GM21825 (cell line): ENCODE data around the gene FANCL.
"Not testable (repeated sequence)": the region's sequence is repeated elsewhere in the genome, so short reads cannot be mapped to it uniquely, and the experiment has no call there.

ENCODE experiments used
- ATAC-seq: cut with Tn5 transposase; IDR thresholded peaks from one replicate; pipeline ENCODE4 v1.9.1; 2021; ENCODE audit warnings: mild to moderate bottlenecking, moderate library complexity; ENCODE audit not compliant: unreplicated experiment

The FANCL gene

GRCh38 chr2:58240670-58241545 is at the start of gene FANCL:
FANCL (minus strand) TSS chr2:58241325; CDS start chr2:58241313, 12 bp downstream.
- peak; percentile 70 for ATAC-seq

GRCh38 chr2:58289029-58289428 is 47.9 kb upstream of the FANCL start:
- ATAC-seq: no peak

DNA sequence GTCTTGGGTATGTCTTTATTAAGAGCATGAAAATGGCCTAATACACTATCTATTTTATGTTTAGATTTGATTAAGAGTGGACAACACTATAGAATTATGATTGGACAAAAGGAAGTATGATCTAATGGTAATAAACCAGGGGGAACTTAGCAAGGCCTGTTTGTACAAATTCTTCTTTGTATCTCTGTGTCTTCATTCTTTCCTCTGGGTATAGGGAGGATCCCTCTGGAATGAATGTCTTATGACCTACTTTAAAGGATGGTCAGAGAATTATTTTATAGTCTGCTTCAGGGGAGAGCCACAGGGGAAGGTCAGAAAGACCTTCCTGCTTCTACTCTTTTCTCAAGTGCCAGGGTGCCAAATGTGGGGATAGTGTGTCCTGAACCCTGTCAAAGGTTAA is 42.8 kb upstream of the FANCL start:
- no peak for ATAC-seq

DNA sequence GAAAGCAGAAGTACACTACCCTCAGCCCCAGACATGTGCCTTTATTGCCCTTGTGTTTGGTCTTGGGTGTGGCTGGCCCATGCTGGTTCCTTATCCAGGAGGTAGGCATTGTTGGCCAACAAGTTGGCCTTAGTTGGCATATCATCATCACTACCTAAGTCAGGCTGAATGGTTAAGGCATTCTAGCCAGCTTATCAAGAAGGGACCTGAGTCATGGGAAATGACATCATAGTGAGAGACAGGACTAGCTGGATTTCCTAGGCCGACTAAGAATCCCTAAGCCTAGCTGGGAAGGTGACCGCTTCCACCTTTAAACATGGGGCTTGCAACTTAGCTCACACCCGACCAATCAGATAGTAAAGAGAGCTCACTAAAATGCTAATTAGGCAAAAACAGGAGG is 34.0 kb upstream of the FANCL start:
- ATAC-seq: not testable (repeated sequence)

- no peak for ATAC-seq
Measured at GRCh38 chr2:58271826-58272225, 30.7 kb upstream of the FANCL start.

DNA sequence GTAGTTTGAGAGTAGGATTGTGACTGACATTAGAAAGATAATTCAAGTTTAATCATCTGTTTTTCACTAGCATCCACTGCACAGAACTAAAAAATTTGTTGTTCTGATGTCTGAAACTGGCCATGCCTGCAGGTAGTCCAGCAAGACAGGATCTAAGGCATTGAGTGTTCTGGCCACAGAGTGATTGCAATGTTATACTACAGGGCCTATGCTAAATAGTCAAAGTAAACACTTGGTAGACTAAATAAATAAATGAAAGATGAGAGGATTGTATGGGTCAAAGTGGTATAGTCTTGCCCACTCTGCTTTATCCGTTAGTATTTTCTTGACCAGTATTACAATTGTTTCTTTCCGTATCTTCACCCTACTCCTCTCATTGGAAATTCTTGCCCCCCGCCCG is 27.6 kb upstream of the FANCL start:
- ATAC-seq: no peak

DNA sequence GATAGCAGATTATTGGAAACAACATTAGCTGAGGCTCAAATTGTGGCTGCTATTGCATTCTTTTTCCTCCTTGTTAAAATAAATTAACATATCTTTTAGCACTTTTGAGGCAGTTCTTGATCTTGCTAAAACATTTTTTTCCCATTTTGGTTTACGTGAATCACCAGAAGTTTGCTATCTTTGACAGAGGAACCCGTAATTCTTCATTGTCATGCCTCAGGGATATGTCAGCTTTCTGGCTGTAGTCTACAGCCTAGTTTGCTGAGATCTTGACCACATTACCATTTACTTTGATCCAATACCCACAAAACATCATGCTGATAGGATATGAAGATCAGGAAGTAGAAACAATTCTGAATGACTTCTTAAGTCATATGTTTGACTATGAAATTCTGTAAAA is 25.1 kb upstream of the FANCL start:
- ATAC-seq: no peak

GRCh38 chr2:58261209-58261608 is 20.1 kb upstream of the FANCL start:
- ATAC-seq: no peak

DNA sequence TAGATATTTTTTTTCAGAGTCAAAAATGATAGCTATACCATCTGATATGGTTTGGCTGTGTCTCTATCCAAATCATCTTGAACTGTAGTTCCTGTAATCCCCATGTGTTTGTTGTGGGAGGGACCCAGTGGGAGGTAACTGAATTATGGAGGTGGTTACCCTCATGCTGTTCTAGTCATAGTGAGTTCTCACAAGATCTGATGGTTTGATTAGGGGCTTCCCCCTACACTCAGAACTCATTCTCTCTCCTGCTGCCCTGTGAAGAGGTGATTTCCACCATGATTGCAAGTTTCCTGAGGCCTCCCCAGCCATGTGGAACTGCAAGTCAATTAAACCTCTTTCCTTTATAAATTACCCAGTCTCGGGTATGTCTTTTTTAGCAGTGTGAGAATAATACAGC is 17.3 kb upstream of the FANCL start:
- peak; percentile 77 for ATAC-seq

DNA sequence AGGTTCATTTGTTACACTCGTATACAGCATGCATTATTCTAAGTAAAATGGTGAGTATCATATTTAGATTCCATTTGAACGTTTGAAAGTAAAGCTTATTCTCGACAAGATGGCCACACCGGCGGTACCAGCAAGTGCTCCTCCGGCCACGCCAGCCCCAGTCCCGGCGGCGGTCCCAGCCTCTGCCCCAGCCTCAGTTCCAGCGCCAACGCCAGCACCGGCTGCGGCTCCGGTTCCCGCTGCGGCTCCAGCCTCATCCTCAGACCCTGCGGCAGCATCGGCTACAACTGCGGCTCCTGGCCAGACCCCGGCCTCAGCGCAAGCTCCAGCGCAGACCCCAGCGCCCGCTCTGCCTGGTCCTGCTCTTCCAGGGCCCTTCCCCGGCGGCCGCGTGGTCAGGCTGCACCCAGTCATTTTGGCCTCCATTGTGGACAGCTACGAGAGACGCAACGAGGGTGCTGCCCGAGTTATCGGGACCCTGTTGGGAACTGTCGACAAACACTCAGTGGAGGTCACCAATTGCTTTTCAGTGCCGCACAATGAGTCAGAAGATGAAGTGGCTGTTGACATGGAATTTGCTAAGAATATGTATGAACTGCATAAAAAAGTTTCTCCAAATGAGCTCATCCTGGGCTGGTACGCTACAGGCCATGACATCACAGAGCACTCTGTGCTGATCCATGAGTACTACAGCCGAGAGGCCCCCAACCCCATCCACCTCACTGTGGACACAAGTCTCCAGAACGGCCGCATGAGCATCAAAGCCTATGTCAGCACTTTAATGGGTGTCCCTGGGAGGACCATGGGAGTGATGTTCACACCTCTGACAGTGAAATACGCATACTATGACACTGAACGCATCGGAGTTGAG is 10.4 kb upstream of the FANCL start:
- ATAC-seq: not testable (repeated sequence)

DNA sequence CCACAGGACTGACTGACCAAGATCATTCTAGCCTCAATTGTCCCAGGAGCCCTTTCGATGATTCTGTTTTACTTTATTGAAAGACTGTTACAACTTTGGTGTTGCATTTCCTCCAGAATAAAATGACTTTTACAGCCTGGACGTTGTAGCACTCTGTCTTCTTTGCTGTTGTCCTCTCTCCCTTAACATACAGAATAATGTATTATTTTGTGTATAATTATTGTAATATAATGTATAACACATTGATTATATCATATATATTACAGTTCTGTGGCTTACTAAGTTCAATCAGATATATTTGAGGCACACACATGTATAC is 380 bp upstream of the FANCL start:
- no peak for ATAC-seq

DNA sequence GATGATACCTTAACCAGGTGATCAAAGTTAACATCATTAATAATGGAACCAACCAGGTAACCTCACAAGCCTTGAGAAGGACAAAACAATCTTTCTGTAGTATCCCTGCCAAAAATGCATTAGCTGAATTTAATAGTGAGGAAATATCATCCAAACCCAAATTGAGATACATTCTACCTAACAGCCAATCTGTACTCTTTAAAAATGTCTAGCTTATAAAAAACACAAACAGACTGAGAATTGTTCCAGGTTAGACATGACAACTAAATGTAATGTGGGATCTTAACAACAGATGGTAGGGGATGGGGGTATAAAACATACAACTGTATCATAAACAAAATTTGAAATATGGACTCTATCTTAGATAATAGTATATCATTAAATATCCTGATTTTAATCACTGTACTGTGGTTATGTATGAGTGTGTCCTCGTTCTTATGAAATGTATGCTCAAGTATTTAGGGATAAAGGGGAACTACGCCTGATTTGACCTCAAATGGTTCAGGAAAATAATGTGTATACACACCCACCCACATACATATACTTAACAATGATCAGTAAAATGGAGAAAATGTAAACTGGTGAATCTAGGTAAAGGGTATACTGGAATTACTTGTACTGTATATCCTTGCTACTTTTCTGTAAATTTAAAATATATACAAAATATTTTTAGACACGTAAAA is 1.7 kb downstream of the FANCL start:
- no peak for ATAC-seq

GRCh38 chr2:58237741-58238140 is 3.4 kb downstream of the FANCL start:
- ATAC-seq: no peak

DNA sequence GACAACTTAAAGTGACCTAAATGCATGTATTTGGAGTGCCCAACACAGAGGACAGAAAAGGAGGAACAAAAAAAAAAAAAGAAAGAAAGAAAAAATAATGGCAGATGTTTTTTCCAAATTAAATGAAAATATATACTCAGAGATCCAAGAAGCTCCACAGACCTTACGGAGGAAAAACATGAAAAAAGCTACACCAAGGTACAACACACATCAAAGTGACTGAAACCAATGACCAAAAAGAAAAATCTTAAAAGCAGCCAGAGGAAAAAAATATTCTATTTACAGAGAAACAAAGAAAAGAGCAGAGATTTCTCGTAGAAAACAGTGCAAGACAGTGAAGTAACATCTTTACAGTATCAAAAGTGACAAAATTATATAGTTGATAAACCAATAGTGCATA is 5.1 kb downstream of the FANCL start:
- no peak for ATAC-seq

DNA sequence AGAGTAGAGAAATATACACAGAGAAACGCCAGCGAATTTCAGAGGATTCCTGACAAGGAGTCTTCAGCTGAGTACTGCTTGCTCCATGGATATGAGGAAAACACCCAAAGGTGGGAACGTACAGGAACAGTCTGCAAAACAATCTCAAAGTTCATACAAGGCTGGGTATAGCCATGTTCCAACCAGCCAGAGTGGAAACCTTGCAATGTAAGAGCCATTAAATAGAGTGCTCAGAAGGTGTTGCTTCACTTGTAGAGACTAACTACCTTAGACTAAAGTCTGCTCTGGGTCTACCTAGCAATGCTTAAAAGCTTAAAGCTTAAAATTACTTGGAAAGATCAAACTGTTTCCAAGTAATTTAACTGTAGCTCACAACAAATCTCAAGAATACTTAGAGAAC is 6.0 kb downstream of the FANCL start:
- no peak for ATAC-seq

- no peak for ATAC-seq
Measured at GRCh38 chr2:58228299-58228698, 12.8 kb downstream of the FANCL start.

DNA sequence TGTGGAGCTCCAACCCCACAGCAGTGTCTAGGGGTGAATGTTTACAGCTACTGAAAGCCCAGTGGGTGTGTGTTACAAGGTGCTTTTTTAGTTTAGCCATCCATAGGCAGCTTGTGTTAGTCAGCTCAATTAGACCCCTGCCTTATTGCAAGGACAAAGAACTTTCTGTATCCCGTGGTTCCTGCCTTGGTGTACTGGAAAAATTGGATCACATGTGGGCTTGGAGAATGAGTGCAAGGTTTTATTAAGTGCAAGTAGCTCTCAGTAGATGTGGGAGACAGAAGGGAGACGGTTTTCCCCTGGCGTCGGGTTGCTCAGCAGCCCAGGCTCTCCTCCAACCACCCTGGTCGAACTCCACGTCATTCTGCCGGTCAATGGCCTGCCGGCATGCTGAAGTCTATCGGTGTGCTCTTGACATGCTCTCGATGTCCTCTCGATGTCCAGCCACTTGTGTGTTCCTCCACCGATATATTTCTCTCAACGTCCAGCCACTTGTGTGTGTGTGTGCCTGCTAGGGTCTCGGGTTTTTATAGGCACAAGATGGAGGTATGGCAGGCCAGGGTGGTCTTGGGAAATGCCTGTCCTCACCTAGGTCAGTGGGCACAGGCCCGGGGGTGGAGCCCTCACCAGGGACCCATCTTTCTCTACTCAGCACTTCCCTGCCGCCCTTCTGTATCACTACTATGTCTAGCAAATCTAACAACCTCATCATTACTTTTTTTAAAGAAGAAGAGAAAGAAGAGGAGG is 13.8 kb downstream of the FANCL start:
- no peak for ATAC-seq

- ATAC-seq: no peak
Measured at GRCh38 chr2:58221909-58222308, 19.2 kb downstream of the FANCL start.

- ATAC-seq: no peak
Measured at GRCh38 chr2:58215429-58215828, 25.7 kb downstream of the FANCL start.

GRCh38 chr2:58210951-58211568 is 30.1 kb downstream of the FANCL start:
- not testable (repeated sequence) for ATAC-seq
